Measurements from ENCODE around the gene ERCC4. TPM values are rescaled to one million over a fixed set of nuclear protein-coding genes. Genes with fewer than 3 reads are reported as not detected.

ERCC4 gene
- total and polyA plus RNA-seq, 3 donors from 2014 or later = 17.7 to 29.3 (median 19.6) TPM

DNA sequence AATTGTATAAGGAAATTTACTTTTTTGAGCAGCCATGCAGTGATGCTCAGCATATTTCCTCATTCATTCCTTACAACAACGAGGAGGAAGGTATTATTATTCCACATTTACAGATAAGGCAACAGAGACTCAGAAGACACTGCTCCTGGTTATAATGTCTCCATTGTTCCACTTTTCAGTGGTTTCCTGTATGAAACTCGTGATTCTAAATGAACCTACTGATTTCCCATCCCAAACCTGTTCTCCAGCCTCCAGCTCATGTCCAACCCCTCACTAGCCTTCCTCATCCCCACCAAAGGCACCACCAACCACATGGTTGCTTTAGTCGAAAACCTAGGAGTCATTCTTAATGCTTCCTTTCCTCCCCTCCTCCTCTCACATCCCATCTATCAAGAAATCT, 12.5 kb upstream of the ERCC4 start:
- H3K27ac ChIP-seq = no peak overlapping the region

DNA sequence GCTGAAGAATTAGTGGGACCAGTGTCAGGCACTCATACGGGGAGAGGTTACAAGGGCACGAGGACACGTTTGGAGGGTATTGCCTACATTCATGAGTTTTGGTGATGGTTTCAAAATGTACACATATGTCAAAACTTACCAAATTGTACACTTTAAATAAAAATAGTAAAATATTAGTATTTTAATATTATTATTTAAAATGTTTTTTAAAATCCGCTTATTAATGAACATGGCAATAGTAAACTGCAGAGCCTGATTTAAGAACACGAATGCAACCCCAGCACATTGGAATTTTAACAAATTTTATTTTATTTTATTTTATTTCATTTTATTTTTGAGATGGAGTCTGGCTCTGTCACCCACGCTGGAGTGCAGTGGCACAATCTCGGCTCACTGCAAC, 10.9 kb upstream of the ERCC4 start:
- 87 to 89% methylated on average over 7 of the region's 7 CpGs for WGBS, 2 donors
- Histone ChIP-seq H3K4me1 (peaks cover 9% of the 10 kb centered on the region), H3K27ac (peak overlapping the region in 1 of 2 donors; percentile 74)

More for the DNA sequence above, 12.5 kb upstream of the ERCC4 start:
- no peaks in the 10 kb centered on the region for H3K27me3 ChIP-seq
- DNase-seq = no peak
- intact Hi-C loops (cut with DNase I; ENCODE audit: low total_unique reads) = no loop called here
- H3K9me3 ChIP-seq = no peaks in the 10 kb centered on the region
- no peaks in the 10 kb centered on the region for H3K36me3 ChIP-seq (ENCODE audit: low read depth, missing control alignments)
- H3K4me3 ChIP-seq = no peak overlapping the region
- TF ChIP-seq POLR2A (IDR thresholded peaks at IDR 0.05) = no peak
- TF ChIP-seq, protein P1, sequence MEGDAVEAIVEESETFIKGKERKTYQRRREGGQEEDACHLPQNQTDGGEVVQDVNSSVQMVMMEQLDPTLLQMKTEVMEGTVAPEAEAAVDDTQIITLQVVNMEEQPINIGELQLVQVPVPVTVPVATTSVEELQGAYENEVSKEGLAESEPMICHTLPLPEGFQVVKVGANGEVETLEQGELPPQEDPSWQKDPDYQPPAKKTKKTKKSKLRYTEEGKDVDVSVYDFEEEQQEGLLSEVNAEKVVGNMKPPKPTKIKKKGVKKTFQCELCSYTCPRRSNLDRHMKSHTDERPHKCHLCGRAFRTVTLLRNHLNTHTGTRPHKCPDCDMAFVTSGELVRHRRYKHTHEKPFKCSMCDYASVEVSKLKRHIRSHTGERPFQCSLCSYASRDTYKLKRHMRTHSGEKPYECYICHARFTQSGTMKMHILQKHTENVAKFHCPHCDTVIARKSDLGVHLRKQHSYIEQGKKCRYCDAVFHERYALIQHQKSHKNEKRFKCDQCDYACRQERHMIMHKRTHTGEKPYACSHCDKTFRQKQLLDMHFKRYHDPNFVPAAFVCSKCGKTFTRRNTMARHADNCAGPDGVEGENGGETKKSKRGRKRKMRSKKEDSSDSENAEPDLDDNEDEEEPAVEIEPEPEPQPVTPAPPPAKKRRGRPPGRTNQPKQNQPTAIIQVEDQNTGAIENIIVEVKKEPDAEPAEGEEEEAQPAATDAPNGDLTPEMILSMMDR (IDR thresholded peaks at IDR 0.05) = no peak
- H3K4me1 ChIP-seq = peaks cover 9% of the 10 kb centered on the region
- WGBS, 2 donors = 59 to 76% methylated on average over 3 of the region's 3 CpGs

DNA sequence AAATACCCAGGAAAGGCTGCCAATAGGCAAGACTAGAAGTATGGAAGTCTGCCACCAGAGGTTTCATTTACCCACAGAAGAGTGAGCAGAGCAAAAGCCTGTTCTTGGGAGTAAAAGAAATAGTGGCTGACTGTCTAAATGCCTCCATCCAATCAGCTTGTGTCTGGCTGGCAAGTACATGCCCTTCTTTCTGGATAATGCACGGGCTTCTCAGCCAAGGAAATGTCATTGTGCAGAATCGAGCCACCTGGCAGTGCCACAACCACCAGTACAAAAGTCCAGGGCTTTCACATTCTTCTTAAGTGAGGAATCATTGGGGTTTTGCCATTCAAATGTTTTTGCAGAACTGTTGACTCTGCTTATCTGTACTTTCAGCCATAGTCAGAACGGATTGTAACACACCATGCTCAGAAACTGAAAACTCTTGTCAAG, 10.1 kb upstream of the ERCC4 start:
- no peaks in the 10 kb centered on the region for H3K36me3 ChIP-seq (ENCODE audit: low read depth, missing control alignments)
- no peak overlapping the region for H3K4me3 ChIP-seq
- H3K27ac ChIP-seq = peak overlapping the region; percentile 67 to 74
- 16 to 38% methylated on average over 3 of the region's 3 CpGs for WGBS, 2 donors
- H3K27me3 ChIP-seq = no peaks in the 10 kb centered on the region
- peak; percentile 54 for DNase-seq
- intact Hi-C loops (cut with DNase I; ENCODE audit: low total_unique reads) = loop anchor here (10.0 kb wide), 1 partner anchor 45 kb away; no protein-coding TSS in a partner anchor
- H3K4me1 ChIP-seq = peaks cover 9% of the 10 kb centered on the region
- no peaks in the 10 kb centered on the region for H3K9me3 ChIP-seq
- TF ChIP-seq, protein P1 (IDR thresholded peaks at IDR 0.05) = no peak
- TF ChIP-seq POLR2A (IDR thresholded peaks at IDR 0.05) = no peak

More for the DNA sequence above, 10.9 kb upstream of the ERCC4 start:
- Histone ChIP-seq H3K36me3 (ENCODE audit: low read depth, missing control alignments) (no peaks in the 10 kb centered on the region), H3K4me3 (no peak overlapping the region), H3K27me3 (no peaks in the 10 kb centered on the region), H3K9me3 (no peaks in the 10 kb centered on the region)
- intact Hi-C loops (cut with DNase I; ENCODE audit: low total_unique reads) = no loop called here
- TF ChIP-seq, protein P1 (IDR thresholded peaks at IDR 0.05) = no peak
- TF ChIP-seq POLR2A (IDR thresholded peaks at IDR 0.05) = no peak
- DNase-seq = no peak

DNA sequence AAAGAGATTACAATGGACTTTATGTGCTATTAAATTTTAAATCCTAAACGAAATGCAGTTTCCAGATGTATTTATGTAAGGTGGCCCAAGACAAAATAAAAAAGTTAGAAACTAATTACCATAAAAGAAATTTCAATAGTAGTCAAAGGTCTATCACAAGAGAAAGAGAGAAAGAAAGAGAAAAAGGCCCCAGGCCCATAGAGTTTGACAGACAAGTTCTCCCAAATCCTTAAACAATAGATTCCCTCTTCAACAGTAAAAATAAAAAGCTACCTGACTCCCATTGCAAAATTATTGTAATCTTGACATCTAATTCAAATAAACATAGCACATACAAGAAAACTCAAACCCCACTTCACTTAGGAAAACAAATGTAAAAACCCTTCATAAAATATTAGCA, 8.6 kb upstream of the ERCC4 start:
- DNase-seq = no peak
- no peaks in the 10 kb centered on the region for H3K36me3 ChIP-seq (ENCODE audit: low read depth, missing control alignments)
- TF ChIP-seq, protein P1 (IDR thresholded peaks at IDR 0.05) = no peak
- no peak for TF ChIP-seq POLR2A (IDR thresholded peaks at IDR 0.05)
- H3K9me3 ChIP-seq = no peaks in the 10 kb centered on the region
- H3K4me1 ChIP-seq = peaks cover 9% of the 10 kb centered on the region
- no peak overlapping the region for H3K27ac ChIP-seq
- intact Hi-C loops (cut with DNase I; ENCODE audit: low total_unique reads) = loop anchor here (10.0 kb wide), 1 partner anchor 47 kb away; no protein-coding TSS in a partner anchor
- no peaks in the 10 kb centered on the region for H3K27me3 ChIP-seq
- WGBS, 2 donors = 93 to 98% methylated on average over 1 of the region's 1 CpG
- no peak overlapping the region for H3K4me3 ChIP-seq

DNA sequence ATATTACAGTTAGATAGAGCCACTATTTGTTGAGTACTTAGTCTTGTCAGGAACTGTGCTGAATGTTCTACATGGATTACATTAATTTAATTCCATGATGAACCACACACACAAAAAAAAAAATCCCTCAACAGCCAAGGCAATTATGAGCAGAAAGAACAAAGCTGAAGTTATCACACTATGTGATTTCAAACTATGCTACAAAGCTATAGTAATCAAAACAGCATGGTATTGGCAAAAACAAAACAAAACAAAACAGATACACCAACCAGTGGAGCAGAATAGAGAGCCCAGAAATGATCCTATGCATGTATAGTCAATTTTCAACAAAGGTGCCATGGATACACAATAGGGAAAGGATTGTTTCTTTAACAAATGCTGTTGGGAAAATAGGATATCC, 8.1 kb upstream of the ERCC4 start:
- Histone ChIP-seq H3K4me3 (no peak overlapping the region), H3K27ac (no peak overlapping the region), H3K27me3 (no peaks in the 10 kb centered on the region), H3K4me1 (peaks cover 9% of the 10 kb centered on the region), H3K9me3 (no peaks in the 10 kb centered on the region), H3K36me3 (ENCODE audit: low read depth, missing control alignments) (no peaks in the 10 kb centered on the region)
- intact Hi-C loops (cut with DNase I; ENCODE audit: low total_unique reads) = loop anchor here (10.0 kb wide), 1 partner anchor 47 kb away; no protein-coding TSS in a partner anchor
- DNase-seq = no peak
- TF ChIP-seq POLR2A (IDR thresholded peaks at IDR 0.05) = no peak
- TF ChIP-seq, protein P1 (IDR thresholded peaks at IDR 0.05) = no peak
